HCT116 (cell line): ENCODE measurements around the gene PSMD12.

ENCODE experiments used
- CEBPB ChIP-seq: IDR thresholded peaks from 2 replicates; pipeline ENCODE4 v1.6.1; 2012; ENCODE audit warnings: low read depth
- EZH2 ChIP-seq: fragments of 200-600 bp; sonication (generic); IDR thresholded peaks from 2 replicates; pipeline ENCODE4 v1.6.1; 2017; ENCODE audit warnings: antibody characterized with exemption, mixed run types
- POLR2AphosphoS5 ChIP-seq: IDR thresholded peaks from 2 replicates; pipeline ENCODE4 v1.6.1; 2011; ENCODE audit warnings: mild to moderate bottlenecking, low read depth, low read length, moderate library complexity
- RAD21 ChIP-seq: IDR thresholded peaks from 2 replicates; pipeline ENCODE4 v1.6.1; 2012; ENCODE audit warnings: low read depth, mild to moderate bottlenecking
- TCF7L2 ChIP-seq: IDR thresholded peaks from 2 replicates; pipeline ENCODE4 v1.7.0; 2011; ENCODE audit warnings: borderline replicate concordance, inconsistent platforms; ENCODE audit not compliant: insufficient read depth, insufficient read length; ENCODE audit errors: extremely low read depth
- TF ChIP-seq, protein P1 (sequence below), 3 experiments: fragments of 200-600 bp in 1 of 3; sonication (generic) in 1 of 3; IDR thresholded peaks in 2 of 3; conservative IDR thresholded peaks in 1 of 3; 2 replicates each; pipeline ENCODE4 v1.5.1; 2012 to 2017; ENCODE audit warnings: low read depth in 2 of 3, low read length in 2 of 3, antibody characterized with exemption in 1 of 3, borderline replicate concordance in 1 of 3, control low read depth in 1 of 3, mild to moderate bottlenecking in 1 of 3, mixed read lengths in 1 of 3, mixed run types in 1 of 3, moderate library complexity in 1 of 3; ENCODE audit not compliant: insufficient read depth in 1 of 3
- TF ChIP-seq, protein P2 (sequence below): IDR thresholded peaks from 2 replicates; pipeline ENCODE4 v1.6.1; 2012

DNA sequence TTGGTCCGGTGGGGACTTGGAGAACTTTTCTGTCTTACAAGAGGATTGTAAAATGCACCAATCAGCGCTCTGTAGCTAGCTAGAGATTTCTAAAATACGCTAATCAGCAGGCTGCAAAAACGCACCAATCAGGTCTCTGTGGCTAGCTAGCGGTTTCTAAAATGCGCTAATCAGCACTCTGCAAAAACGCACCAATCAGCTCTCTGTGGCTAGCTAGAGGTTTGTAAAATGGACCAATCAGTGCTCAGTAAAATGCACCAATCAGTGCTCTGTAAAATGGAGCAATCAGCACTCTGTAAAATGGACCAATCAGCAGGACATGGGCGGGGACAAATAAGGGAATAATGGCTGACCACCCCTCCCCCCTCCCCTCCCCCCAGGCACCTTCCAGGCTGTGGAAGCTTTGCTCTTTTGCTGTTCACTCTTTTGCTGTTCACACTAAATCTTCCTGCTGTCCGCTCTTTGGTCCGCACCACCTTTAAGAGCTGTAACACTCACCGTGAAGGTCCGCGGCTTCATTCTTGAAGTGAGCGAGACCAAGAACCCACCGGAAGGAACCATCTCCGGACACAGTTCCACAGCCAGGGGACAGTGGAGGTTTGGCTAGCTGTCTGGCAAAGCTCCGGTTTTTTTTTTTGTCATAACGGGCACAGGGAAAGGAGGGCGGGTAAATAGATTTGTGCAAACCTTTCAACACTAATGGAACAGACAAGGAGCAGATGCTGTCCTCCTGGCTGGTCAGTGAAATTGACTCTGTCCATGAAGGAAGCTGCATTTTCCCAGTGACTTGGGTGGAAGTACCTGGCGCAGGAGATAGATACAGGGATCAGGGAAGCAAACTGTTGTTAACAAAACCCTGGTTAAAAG, 19.0 kb upstream of the PSMD12 start:
- TF ChIP-seq, protein P1, sequence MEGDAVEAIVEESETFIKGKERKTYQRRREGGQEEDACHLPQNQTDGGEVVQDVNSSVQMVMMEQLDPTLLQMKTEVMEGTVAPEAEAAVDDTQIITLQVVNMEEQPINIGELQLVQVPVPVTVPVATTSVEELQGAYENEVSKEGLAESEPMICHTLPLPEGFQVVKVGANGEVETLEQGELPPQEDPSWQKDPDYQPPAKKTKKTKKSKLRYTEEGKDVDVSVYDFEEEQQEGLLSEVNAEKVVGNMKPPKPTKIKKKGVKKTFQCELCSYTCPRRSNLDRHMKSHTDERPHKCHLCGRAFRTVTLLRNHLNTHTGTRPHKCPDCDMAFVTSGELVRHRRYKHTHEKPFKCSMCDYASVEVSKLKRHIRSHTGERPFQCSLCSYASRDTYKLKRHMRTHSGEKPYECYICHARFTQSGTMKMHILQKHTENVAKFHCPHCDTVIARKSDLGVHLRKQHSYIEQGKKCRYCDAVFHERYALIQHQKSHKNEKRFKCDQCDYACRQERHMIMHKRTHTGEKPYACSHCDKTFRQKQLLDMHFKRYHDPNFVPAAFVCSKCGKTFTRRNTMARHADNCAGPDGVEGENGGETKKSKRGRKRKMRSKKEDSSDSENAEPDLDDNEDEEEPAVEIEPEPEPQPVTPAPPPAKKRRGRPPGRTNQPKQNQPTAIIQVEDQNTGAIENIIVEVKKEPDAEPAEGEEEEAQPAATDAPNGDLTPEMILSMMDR (IDR thresholded peaks at IDR 0.05 in 2 of 3, conservative IDR thresholded peaks at IDR 0.05 in 1 of 3; ENCODE audit: borderline replicate concordance in 1 of 3, insufficient read depth in 1 of 3, low read depth in 2 of 3, low read length in 2 of 3) = no peak
- TF ChIP-seq POLR2AphosphoS5 (no peak), EZH2 (no peak), CEBPB (no peak), RAD21 (no peak), TCF7L2 (no peak)
- TF ChIP-seq, protein P2, sequence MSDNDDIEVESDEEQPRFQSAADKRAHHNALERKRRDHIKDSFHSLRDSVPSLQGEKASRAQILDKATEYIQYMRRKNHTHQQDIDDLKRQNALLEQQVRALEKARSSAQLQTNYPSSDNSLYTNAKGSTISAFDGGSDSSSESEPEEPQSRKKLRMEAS = no peak
